Liver (tissue), 9 donors: ENCODE results near the gene LRRC25. TPM values are rescaled to one million over a fixed set of nuclear protein-coding genes. Genes with fewer than 3 reads are reported as not detected.

Source experiments
- DNase-seq: peaks from one replicate; pipeline ENCODE4 v3.0.0-alpha.2; 2017; ENCODE audit warnings: low spot score
- H3K27ac ChIP-seq, 2 donors: one replicate each; pipeline ENCODE4 v1.7.0; 2013; ENCODE audit warnings: inconsistent platforms in 2 of 2, low read length in 2 of 2, control low read depth in 1 of 2, low read depth in 1 of 2, mild to moderate bottlenecking in 1 of 2
- H3K27me3 ChIP-seq, 4 donors: one replicate each; pipeline versions ENCODE4 v1.6.1 to v1.7.0; 2013; ENCODE audit warnings: low read length in 3 of 4, inconsistent platforms in 1 of 4, mild to moderate bottlenecking in 1 of 4, moderate library complexity in 1 of 4; ENCODE audit not compliant: control insufficient read depth in 4 of 4, insufficient read depth in 4 of 4
- H3K36me3 ChIP-seq, 4 donors: one replicate each; pipeline versions ENCODE4 v1.6.1 to v1.7.0; 2013; ENCODE audit warnings: low read length in 3 of 4, mild to moderate bottlenecking in 3 of 4, low read depth in 1 of 4, moderate library complexity in 1 of 4; ENCODE audit not compliant: control insufficient read depth in 4 of 4, insufficient read depth in 3 of 4
- H3K4me1 ChIP-seq, 4 donors: one replicate each; pipeline versions ENCODE4 v1.6.1 to v1.7.0; 2013; ENCODE audit warnings: low read length in 3 of 4, mild to moderate bottlenecking in 3 of 4, moderate library complexity in 1 of 4; ENCODE audit not compliant: control insufficient read depth in 4 of 4, insufficient read depth in 4 of 4
- H3K4me3 ChIP-seq, 3 donors: one replicate each; pipeline versions ENCODE4 v1.6.1 to v1.7.0; 2013; ENCODE audit warnings: low read length in 3 of 3, control low read depth in 1 of 3, low read depth in 1 of 3, mild to moderate bottlenecking in 1 of 3
- H3K9ac ChIP-seq, 2 donors: one replicate each; pipeline ENCODE4 v1.7.0; 2013; ENCODE audit warnings: low read length in 2 of 2, mild to moderate bottlenecking in 2 of 2, moderate library complexity in 2 of 2, control low read depth in 1 of 2, low read depth in 1 of 2
- H3K9me3 ChIP-seq, 4 donors: one replicate each; pipeline versions ENCODE4 v1.6.1 to v1.7.0; 2013; ENCODE audit warnings: low read length in 3 of 4; ENCODE audit not compliant: control insufficient read depth in 4 of 4
- CTCF ChIP-seq: fragments of 150-350 bp; IDR thresholded peaks from 2 replicates; pipeline ENCODE4 v1.5.1; 2017; ENCODE audit warnings: improper control_type of control experiment, low read depth, low read length; ENCODE audit not compliant: missing input control
- EGR1 ChIP-seq, 2 donors: IDR thresholded peaks; 2 replicates each; pipeline ENCODE4 v1.6.1; 2016 to 2018; ENCODE audit warnings: antibody characterized with exemption in 2 of 2, low read depth in 2 of 2
- FOXA1 ChIP-seq: IDR thresholded peaks from 2 replicates; pipeline ENCODE4 v1.6.1; 2016; ENCODE audit warnings: antibody characterized with exemption
- GABPA ChIP-seq, 2 donors: IDR thresholded peaks in 1 of 2; conservative IDR thresholded peaks in 1 of 2; 2 replicates each; pipeline ENCODE4 v1.6.1; 2016; ENCODE audit warnings: antibody characterized with exemption in 2 of 2, mild to moderate bottlenecking in 1 of 2, moderate library complexity in 1 of 2
- HNF4G ChIP-seq: IDR thresholded peaks from 2 replicates; pipeline ENCODE4 v1.6.1; 2016; ENCODE audit warnings: antibody characterized with exemption
- JUND ChIP-seq, 2 donors: IDR thresholded peaks; 2 replicates each; pipeline ENCODE4 v1.6.1; 2016; ENCODE audit warnings: antibody characterized with exemption in 2 of 2
- RAD21 ChIP-seq, 2 donors: IDR thresholded peaks; 2 replicates each; pipeline ENCODE4 v1.6.1; 2016; ENCODE audit warnings: antibody characterized with exemption in 2 of 2, mild to moderate bottlenecking in 2 of 2
- REST ChIP-seq: IDR thresholded peaks from 2 replicates; pipeline ENCODE4 v1.6.1; 2016; ENCODE audit warnings: antibody characterized with exemption, mild to moderate bottlenecking
- RXRA ChIP-seq, 2 donors: IDR thresholded peaks; 2 replicates each; pipeline ENCODE4 v1.6.1; 2017 to 2018; ENCODE audit warnings: antibody characterized with exemption in 2 of 2, mild to moderate bottlenecking in 1 of 2
- SP1 ChIP-seq: IDR thresholded peaks from 2 replicates; pipeline ENCODE4 v1.6.1; 2018; ENCODE audit warnings: antibody characterized with exemption, mild to moderate bottlenecking
- YY1 ChIP-seq: IDR thresholded peaks from 2 replicates; pipeline ENCODE4 v1.6.1; 2016; ENCODE audit warnings: antibody characterized with exemption, mild to moderate bottlenecking
- WGBS: extraction: QIAGEN DNeasy Blood & Tissue Kit; methylation state at CpG from one replicate; pipeline ENCODE4 v1.1.7; 2013; 5-methylcytosine and 5-hydroxymethylcytosine counted together
- polyA plus RNA-seq, 2 donors: library from polyadenylated mRNA; stranded (reverse) in 1 of 2; unstranded in 1 of 2; fragments of 200-250 nt in 1 of 2; fragments of >200 nt in 1 of 2; fragmentation: Nextera tagmentation in 1 of 2; extraction: Ambion mirVana in 1 of 2; gene quantifications; one replicate each; pipeline versions ENCODE4 v1.2.1 to v1.2.3, GENCODE V29; 2013 to 2015
- total RNA-seq, 2 donors: library from RNA; depleted of rRNA; stranded (reverse); fragments of >200 nt; gene quantifications; one replicate each; pipeline ENCODE4 v1.2.3, GENCODE V29; 2014
- TF ChIP-seq, protein P1 (sequence below): IDR thresholded peaks from 2 replicates; pipeline ENCODE4 v1.6.1; 2016; ENCODE audit warnings: antibody characterized with exemption
- TF ChIP-seq, protein P2 (sequence below): IDR thresholded peaks from 2 replicates; pipeline ENCODE4 v1.6.1; 2016; ENCODE audit warnings: antibody characterized with exemption
- TF ChIP-seq, protein P3 (sequence below): IDR thresholded peaks from 2 replicates; pipeline ENCODE4 v1.6.1; 2016; ENCODE audit warnings: antibody characterized with exemption
- donor health status: healthy.
- donor health status: healthy.
- donor health status: healthy.
- donor health status: healthy.
- donor health status: healthy.

LRRC25 gene
- total and polyA plus RNA-seq, 4 donors: 2.3 to 13.4 (median 6.9) TPM

- TF ChIP-seq RAD21 (IDR thresholded peaks at IDR 0.05) (no peak), EGR1 (IDR thresholded peaks at IDR 0.05; ENCODE audit: low read depth in 2 of 2) (no peak)
Measured at GRCh38 chr19:18353378-18354005, 43.9 kb downstream of the LRRC25 start (continued).

DNA sequence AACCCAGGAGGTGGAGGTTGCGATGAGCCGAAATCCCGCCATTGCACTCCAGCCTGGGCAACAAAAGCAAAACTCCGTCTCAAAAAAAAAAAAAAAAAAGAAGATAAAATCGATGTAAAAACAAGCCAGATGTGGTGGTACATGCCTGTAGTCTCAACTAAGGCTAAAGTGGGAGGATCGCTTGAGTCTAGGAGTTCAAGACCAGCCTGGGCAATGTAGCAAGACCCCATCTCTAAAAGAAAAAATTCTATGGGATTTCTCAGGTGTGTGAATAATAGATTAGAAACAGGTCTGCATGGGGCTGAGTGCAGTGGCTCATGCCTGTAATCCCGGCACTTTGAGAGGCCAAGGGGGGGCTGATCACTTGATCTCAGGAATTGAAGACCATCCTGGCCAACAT lies 45.9 kb downstream of the LRRC25 start:
- Histone ChIP-seq H3K9me3 (no peaks in the 10 kb centered on the region), H3K9ac (no peak overlapping the region), H3K36me3 (peaks cover 7 to 16% (median 8%) of the 10 kb centered on the region in 4 donors), H3K4me3 (no peak overlapping the region), H3K4me1 (no peaks in the 10 kb centered on the region), H3K27ac (no peak overlapping the region), H3K27me3 (no peaks in the 10 kb centered on the region)
- 93% methylated on average over 7 of the region's 7 CpGs for WGBS
- no peak for DNase-seq
- TF ChIP-seq CTCF (no peak), YY1 (no peak), FOXA1 (no peak), EGR1 (IDR thresholded peaks at IDR 0.05; ENCODE audit: low read depth in 2 of 2) (no peak), HNF4G (no peak), GABPA (IDR thresholded peaks at IDR 0.05 in 1 of 2, conservative IDR thresholded peaks at IDR 0.05 in 1 of 2) (no peak), SP1 (no peak)
- TF ChIP-seq, protein P1, sequence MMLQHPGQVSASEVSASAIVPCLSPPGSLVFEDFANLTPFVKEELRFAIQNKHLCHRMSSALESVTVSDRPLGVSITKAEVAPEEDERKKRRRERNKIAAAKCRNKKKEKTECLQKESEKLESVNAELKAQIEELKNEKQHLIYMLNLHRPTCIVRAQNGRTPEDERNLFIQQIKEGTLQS: no peak
- TF ChIP-seq, protein P2, sequence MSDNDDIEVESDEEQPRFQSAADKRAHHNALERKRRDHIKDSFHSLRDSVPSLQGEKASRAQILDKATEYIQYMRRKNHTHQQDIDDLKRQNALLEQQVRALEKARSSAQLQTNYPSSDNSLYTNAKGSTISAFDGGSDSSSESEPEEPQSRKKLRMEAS: no peak

- TF ChIP-seq, protein P1: no peak
- TF ChIP-seq REST (no peak), GABPA (IDR thresholded peaks at IDR 0.05 in 1 of 2, conservative IDR thresholded peaks at IDR 0.05 in 1 of 2) (no peak), RAD21 (IDR thresholded peaks at IDR 0.05) (no peak), SP1 (no peak), CTCF (no peak), JUND (IDR thresholded peaks at IDR 0.05) (no peak), RXRA (IDR thresholded peaks at IDR 0.05) (no peak)
- TF ChIP-seq, protein P2: no peak
- TF ChIP-seq, protein P3, sequence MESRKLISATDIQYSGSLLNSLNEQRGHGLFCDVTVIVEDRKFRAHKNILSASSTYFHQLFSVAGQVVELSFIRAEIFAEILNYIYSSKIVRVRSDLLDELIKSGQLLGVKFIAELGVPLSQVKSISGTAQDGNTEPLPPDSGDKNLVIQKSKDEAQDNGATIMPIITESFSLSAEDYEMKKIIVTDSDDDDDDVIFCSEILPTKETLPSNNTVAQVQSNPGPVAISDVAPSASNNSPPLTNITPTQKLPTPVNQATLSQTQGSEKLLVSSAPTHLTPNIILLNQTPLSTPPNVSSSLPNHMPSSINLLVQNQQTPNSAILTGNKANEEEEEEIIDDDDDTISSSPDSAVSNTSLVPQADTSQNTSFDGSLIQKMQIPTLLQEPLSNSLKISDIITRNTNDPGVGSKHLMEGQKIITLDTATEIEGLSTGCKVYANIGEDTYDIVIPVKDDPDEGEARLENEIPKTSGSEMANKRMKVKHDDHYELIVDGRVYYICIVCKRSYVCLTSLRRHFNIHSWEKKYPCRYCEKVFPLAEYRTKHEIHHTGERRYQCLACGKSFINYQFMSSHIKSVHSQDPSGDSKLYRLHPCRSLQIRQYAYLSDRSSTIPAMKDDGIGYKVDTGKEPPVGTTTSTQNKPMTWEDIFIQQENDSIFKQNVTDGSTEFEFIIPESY: no peak
- H3K4me1 ChIP-seq: no peaks in the 10 kb centered on the region
- H3K4me3 ChIP-seq: no peak overlapping the region
- no peak for DNase-seq
- peaks cover 4 to 11% (median 6%) of the 10 kb centered on the region in 4 donors for H3K36me3 ChIP-seq
- 81% methylated on average over 9 of the region's 9 CpGs for WGBS
- H3K27me3 ChIP-seq: no peaks in the 10 kb centered on the region
- H3K9me3 ChIP-seq: no peaks in the 10 kb centered on the region
- no peak overlapping the region for H3K27ac ChIP-seq
- no peak overlapping the region for H3K9ac ChIP-seq
Measured at GRCh38 chr19:18350490-18350889, 46.9 kb downstream of the LRRC25 start.
